ENCODE results near the gene KLK7. TPM values are rescaled to one million over a fixed set of nuclear protein-coding genes. Genes with fewer than 3 reads are reported as not detected.

The KLK7 gene
- total and polyA plus RNA-seq, 4 donors, result 0.05 to 0.31 (median 0.14) TPM; not detected in 1

DNA sequence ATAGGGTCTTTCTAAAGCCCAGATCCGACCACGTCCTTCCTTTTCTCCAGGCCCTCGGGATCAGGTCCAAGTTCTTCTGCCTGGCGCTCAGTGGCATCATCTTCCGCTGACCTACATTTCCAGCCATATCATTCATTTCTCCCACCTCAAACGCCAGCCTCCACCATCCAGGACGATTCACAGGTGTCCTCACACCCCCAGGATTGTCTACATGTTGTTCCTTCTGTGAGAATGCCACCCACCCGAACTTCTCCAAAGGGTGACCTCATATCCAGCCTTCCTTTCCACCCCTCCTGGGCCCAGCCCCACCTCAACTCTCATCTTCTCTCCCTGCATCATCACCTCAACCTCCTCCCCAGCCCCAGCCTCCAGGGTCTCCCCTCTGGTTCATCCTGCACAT, 26.1 kb downstream of the KLK7 start:
- peaks cover 0 to 4% (median 0%) of the 10 kb centered on the region in 3 donors for H3K27me3 ChIP-seq (ENCODE audit: control insufficient read depth in 3 of 3, insufficient read depth in 3 of 3, low read length in 2 of 3)
- H3K36me3 ChIP-seq (ENCODE audit: control insufficient read depth in 4 of 4, insufficient read depth in 4 of 4, low read length in 4 of 4), result no peaks in the 10 kb centered on the region
- no peak overlapping the region for H3K27ac ChIP-seq (ENCODE audit: low read depth in 1 of 2, low read length in 1 of 2)
- peaks cover 0 to 8% (median 0%) of the 10 kb centered on the region in 4 donors for H3K9me3 ChIP-seq (ENCODE audit: control insufficient read depth in 4 of 4, insufficient read depth in 3 of 4, low read length in 3 of 4)
- no peak for ATAC-seq (ENCODE audit: insufficient read depth, low FRiP score)
- H3K9ac ChIP-seq (ENCODE audit: insufficient read depth in 1 of 2, low read length in 2 of 2), result no peak overlapping the region
- H3K4me3 ChIP-seq, result no peak overlapping the region
- 67 to 68% methylated on average over 8 of the region's 8 CpGs for WGBS, 2 donors
- TF ChIP-seq, protein P1, sequence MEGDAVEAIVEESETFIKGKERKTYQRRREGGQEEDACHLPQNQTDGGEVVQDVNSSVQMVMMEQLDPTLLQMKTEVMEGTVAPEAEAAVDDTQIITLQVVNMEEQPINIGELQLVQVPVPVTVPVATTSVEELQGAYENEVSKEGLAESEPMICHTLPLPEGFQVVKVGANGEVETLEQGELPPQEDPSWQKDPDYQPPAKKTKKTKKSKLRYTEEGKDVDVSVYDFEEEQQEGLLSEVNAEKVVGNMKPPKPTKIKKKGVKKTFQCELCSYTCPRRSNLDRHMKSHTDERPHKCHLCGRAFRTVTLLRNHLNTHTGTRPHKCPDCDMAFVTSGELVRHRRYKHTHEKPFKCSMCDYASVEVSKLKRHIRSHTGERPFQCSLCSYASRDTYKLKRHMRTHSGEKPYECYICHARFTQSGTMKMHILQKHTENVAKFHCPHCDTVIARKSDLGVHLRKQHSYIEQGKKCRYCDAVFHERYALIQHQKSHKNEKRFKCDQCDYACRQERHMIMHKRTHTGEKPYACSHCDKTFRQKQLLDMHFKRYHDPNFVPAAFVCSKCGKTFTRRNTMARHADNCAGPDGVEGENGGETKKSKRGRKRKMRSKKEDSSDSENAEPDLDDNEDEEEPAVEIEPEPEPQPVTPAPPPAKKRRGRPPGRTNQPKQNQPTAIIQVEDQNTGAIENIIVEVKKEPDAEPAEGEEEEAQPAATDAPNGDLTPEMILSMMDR (IDR thresholded peaks at IDR 0.05; ENCODE audit: control extremely low read depth, extremely low read depth), result no peak
- H3K4me1 ChIP-seq (ENCODE audit: control insufficient read depth in 5 of 5, insufficient read depth in 5 of 5, low read length in 5 of 5), result no peaks in the 10 kb centered on the region
- DNase-seq, result no peak

- Histone ChIP-seq H3K36me3 (ENCODE audit: control insufficient read depth in 4 of 4, insufficient read depth in 4 of 4, low read length in 4 of 4) (no peaks in the 10 kb centered on the region), H3K27ac (ENCODE audit: low read depth in 1 of 2, low read length in 1 of 2) (no peak within 1 kb of the TSS), H3K9ac (ENCODE audit: insufficient read depth in 1 of 2, low read length in 2 of 2) (no peak within 1 kb of the TSS), H3K4me3 (no peak within 1 kb of the TSS), H3K9me3 (ENCODE audit: control insufficient read depth in 4 of 4, insufficient read depth in 3 of 4, low read length in 3 of 4) (peaks cover 0 to 2% (median 0%) of the 10 kb centered on the region in 4 donors), H3K4me1 (ENCODE audit: control insufficient read depth in 5 of 5, insufficient read depth in 5 of 5, low read length in 5 of 5) (no peaks in the 10 kb centered on the region), H3K27me3 (ENCODE audit: control insufficient read depth in 3 of 3, insufficient read depth in 3 of 3, low read length in 2 of 3) (peaks cover 0 to 6% (median 4%) of the 10 kb centered on the region in 3 donors)
- ATAC-seq (ENCODE audit: insufficient read depth, low FRiP score), result no peak
- WGBS, 2 donors, result 11 to 15% methylated on average over 7 of the region's 7 CpGs
- TF ChIP-seq, protein P1 (IDR thresholded peaks at IDR 0.05; ENCODE audit: control extremely low read depth, extremely low read depth), result no peak
- DNase-seq, result peak in 1 of 3 donors; percentile 1
These were observed 30.8 kb downstream of the KLK7 start, which contains the start of gene KLK5 for GRCh38 chr19:50952910-50953309. TSS of gene KLK5 (minus strand) at chr19:50953038. CDS start at chr19:50952657, 381 bp downstream.

DNA sequence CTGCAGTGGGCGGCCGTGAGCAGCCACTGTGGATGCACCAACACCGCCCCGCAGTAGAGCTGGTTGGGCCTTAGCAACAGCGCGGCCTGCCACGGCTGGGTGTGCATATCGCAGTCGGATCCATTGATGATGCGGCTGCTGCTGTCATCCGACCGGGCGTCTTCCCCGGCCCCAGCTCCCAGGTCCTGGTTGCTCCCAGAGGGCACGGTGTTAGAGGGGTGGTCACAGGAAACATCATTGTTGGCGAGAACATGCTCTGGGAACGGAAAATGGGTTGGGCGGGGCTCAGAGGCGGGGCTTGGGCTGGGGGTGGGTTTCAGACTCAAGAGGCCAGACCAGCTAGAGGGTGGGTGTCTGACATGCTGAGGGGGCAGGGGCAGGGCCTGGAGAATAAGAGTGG, 33.9 kb downstream of the KLK7 start:
- H3K27me3 ChIP-seq (ENCODE audit: control insufficient read depth in 3 of 3, insufficient read depth in 3 of 3, low read length in 2 of 3), result peaks cover 0 to 6% (median 4%) of the 10 kb centered on the region in 3 donors
- no peak overlapping the region for H3K27ac ChIP-seq (ENCODE audit: low read depth in 1 of 2, low read length in 1 of 2)
- peaks cover 0 to 2% (median 0%) of the 10 kb centered on the region in 4 donors for H3K9me3 ChIP-seq (ENCODE audit: control insufficient read depth in 4 of 4, insufficient read depth in 3 of 4, low read length in 3 of 4)
- no peaks in the 10 kb centered on the region for H3K36me3 ChIP-seq (ENCODE audit: control insufficient read depth in 4 of 4, insufficient read depth in 4 of 4, low read length in 4 of 4)
- TF ChIP-seq, protein P1 (IDR thresholded peaks at IDR 0.05; ENCODE audit: control extremely low read depth, extremely low read depth), result no peak
- H3K4me1 ChIP-seq (ENCODE audit: control insufficient read depth in 5 of 5, insufficient read depth in 5 of 5, low read length in 5 of 5), result no peaks in the 10 kb centered on the region
- DNase-seq (no peak), ATAC-seq (ENCODE audit: insufficient read depth, low FRiP score) (no peak)
- no peak overlapping the region for H3K9ac ChIP-seq (ENCODE audit: insufficient read depth in 1 of 2, low read length in 2 of 2)
- H3K4me3 ChIP-seq, result no peak overlapping the region
- WGBS, 2 donors, result 48 to 75% methylated on average over 19 of the region's 19 CpGs

- WGBS, 2 donors, result 82 to 86% methylated on average over 4 of the region's 4 CpGs
- Histone ChIP-seq H3K27me3 (ENCODE audit: control insufficient read depth in 3 of 3, insufficient read depth in 3 of 3, low read length in 2 of 3) (peaks cover 0 to 6% (median 0%) of the 10 kb centered on the region in 3 donors), H3K9ac (ENCODE audit: insufficient read depth in 1 of 2, low read length in 2 of 2) (no peak overlapping the region), H3K9me3 (ENCODE audit: control insufficient read depth in 4 of 4, insufficient read depth in 3 of 4, low read length in 3 of 4) (peaks cover 0 to 2% (median 0%) of the 10 kb centered on the region in 4 donors), H3K36me3 (ENCODE audit: control insufficient read depth in 4 of 4, insufficient read depth in 4 of 4, low read length in 4 of 4) (no peaks in the 10 kb centered on the region), H3K27ac (ENCODE audit: low read depth in 1 of 2, low read length in 1 of 2) (no peak overlapping the region), H3K4me1 (ENCODE audit: control insufficient read depth in 5 of 5, insufficient read depth in 5 of 5, low read length in 5 of 5) (no peaks in the 10 kb centered on the region), H3K4me3 (no peak overlapping the region)
- no peak for DNase-seq
- TF ChIP-seq, protein P1 (IDR thresholded peaks at IDR 0.05; ENCODE audit: control extremely low read depth, extremely low read depth), result no peak
- ATAC-seq (ENCODE audit: insufficient read depth, low FRiP score), result no peak
These were observed 36.6 kb downstream of the KLK7 start for GRCh38 chr19:50947123-50947522.
